HepG2 (cell line): ENCODE data around the gene SMIM13. TPM values are rescaled to one million over a fixed set of nuclear protein-coding genes. Genes with fewer than 3 reads are reported as not detected.

ENCODE experiments used
- FOSL1 ChIP-seq: sonication (generic); formaldehyde crosslinking; IDR thresholded peaks from 2 replicates; pipeline ENCODE4 v1.9.0; 2021; ENCODE audit warnings: missing genetic modification reagents, borderline replicate concordance
- FUBP1 ChIP-seq: sonication (generic); formaldehyde crosslinking; IDR thresholded peaks from 2 replicates; pipeline ENCODE4 v1.5.1; 2020; ENCODE audit warnings: missing genetic modification reagents, mild to moderate bottlenecking, borderline replicate concordance
- HNRNPL ChIP-seq: fragments of 200-400 bp; formaldehyde crosslinking; IDR thresholded peaks from 2 replicates; pipeline ENCODE4 v1.6.1; 2017; ENCODE audit warnings: mild to moderate bottlenecking, low read depth, low read length
- HOXA5 ChIP-seq: sonication (generic); formaldehyde crosslinking; IDR thresholded peaks from 2 replicates; pipeline ENCODE4 v1.4.0; 2020; ENCODE audit warnings: missing genetic modification reagents
- KAT8 ChIP-seq: IDR thresholded peaks from 2 replicates; pipeline ENCODE4 v1.6.1; 2016; ENCODE audit warnings: missing genetic modification reagents, missing compliant biosample characterization
- NBN ChIP-seq: fragments of 450-650 bp; conservative IDR thresholded peaks from 2 replicates; pipeline ENCODE4 v1.6.1; 2017
- SYNCRIP ChIP-seq: fragments of 200-400 bp; formaldehyde crosslinking; IDR thresholded peaks from 2 replicates; pipeline ENCODE4 v1.6.1; 2018; ENCODE audit warnings: mild to moderate bottlenecking, low read depth, low read length; ENCODE audit not compliant: insufficient read depth
- TGIF2 ChIP-seq: IDR thresholded peaks from 2 replicates; pipeline ENCODE4 v1.6.1; 2016; ENCODE audit warnings: control low read depth, missing compliant biosample characterization
- ZNF263 ChIP-seq: sonication (generic); formaldehyde crosslinking; IDR thresholded peaks from 2 replicates; pipeline ENCODE4 v1.4.0; 2020; ENCODE audit warnings: missing genetic modification reagents
- ZNF430 ChIP-seq: sonication (generic); formaldehyde crosslinking; IDR thresholded peaks from 2 replicates; pipeline ENCODE4 v1.9.0; 2021; ENCODE audit warnings: mild to moderate bottlenecking, missing genetic modification reagents
- ZNF432 ChIP-seq: sonication (generic); formaldehyde crosslinking; IDR thresholded peaks from 2 replicates; pipeline ENCODE4 v1.5.0; 2020; ENCODE audit warnings: missing genetic modification reagents, mild to moderate bottlenecking, borderline replicate concordance
- ZNF639 ChIP-seq: conservative IDR thresholded peaks from 2 replicates; pipeline ENCODE4 v1.6.1; 2018; ENCODE audit warnings: missing genetic modification reagents
- polyA plus RNA-seq, 8 experiments: library from polyadenylated mRNA; depleted of rRNA in 3 of 8; stranded (reverse) in 7 of 8; unstranded in 1 of 8; fragments of >200 nt; fragmentation: Illumina TruSeq in 4 of 8; extraction: Trizol in 4 of 8; gene quantifications; 2 replicates each; pipeline versions ENCODE4 v1.2.1 to v1.2.3, GENCODE V29; 2011 to 2016; ENCODE audit warnings: low read depth in 4 of 8, missing spikeins in 1 of 8, mixed read lengths in 1 of 8; ENCODE audit not compliant: insufficient read depth in 1 of 8
- total RNA-seq, 5 experiments: library from RNA; depleted of rRNA; stranded (reverse); fragments of >200 nt; fragmentation: Illumina TruSeq; extraction: Trizol; gene quantifications; 2 replicates each; pipeline ENCODE4 v1.2.3, GENCODE V29; 2016; ENCODE audit warnings: low read depth in 1 of 5
- TF ChIP-seq, protein P1 (sequence below): sonication (generic); formaldehyde crosslinking; IDR thresholded peaks from 2 replicates; pipeline ENCODE4 v1.4.0; 2020; ENCODE audit warnings: low read depth, missing genetic modification reagents
- TF ChIP-seq, protein P2 (sequence below): sonication (generic); formaldehyde crosslinking; IDR thresholded peaks from 2 replicates; pipeline ENCODE4 v1.4.0; 2020; ENCODE audit warnings: mild to moderate bottlenecking, low read depth, missing genetic modification reagents
- TF ChIP-seq, protein P3 (sequence below): sonication (generic); formaldehyde crosslinking; IDR thresholded peaks from 2 replicates; pipeline ENCODE4 v1.8.1; 2022; ENCODE audit warnings: mild to moderate bottlenecking, missing genetic modification reagents

Gene SMIM13
- total and polyA plus RNA-seq, 2 of the 13 experiments (the other 11 are each of a cell fraction or from before 2014, with no cell fraction given) = 2.7 to 10.2 TPM

DNA sequence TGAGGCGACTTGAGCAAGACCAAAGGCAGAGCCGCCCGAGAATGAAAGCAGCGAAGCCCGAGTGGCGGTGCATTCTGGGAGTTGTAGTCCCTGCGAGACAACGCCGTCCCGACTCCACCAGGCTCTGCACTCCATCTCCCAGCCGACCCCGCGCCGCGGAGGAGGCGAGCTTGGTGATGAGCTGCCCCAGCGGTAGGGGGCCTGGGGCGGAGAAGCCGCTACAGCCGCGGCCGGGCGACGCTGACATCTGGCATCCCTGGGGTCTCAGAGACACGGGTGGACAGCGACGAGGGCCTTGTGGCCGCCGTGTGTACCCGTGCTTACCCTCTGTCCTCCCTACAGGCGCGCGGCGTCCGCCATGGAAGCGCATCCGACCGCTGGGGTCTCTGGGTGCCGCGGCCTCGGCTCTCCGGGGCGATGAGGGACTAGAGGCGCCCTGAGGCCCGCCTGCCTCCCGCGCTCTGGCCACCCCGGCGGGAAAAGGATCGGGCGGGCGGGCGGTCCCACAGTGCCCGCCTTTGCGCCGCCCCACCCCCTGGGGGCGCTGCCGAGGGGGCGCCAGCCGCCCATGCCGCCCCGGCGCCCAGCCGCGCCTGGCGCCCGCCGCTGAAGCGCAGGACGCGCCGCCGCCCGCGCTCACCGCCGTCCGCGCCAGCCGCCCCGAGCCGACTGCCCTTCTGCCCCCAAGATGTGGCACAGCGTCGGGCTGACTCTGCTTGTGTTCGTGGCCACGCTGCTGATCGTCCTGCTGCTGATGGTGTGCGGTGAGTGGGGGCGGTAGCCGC lies at the start of gene SMIM13 (continued):
- TF ChIP-seq, protein P1, sequence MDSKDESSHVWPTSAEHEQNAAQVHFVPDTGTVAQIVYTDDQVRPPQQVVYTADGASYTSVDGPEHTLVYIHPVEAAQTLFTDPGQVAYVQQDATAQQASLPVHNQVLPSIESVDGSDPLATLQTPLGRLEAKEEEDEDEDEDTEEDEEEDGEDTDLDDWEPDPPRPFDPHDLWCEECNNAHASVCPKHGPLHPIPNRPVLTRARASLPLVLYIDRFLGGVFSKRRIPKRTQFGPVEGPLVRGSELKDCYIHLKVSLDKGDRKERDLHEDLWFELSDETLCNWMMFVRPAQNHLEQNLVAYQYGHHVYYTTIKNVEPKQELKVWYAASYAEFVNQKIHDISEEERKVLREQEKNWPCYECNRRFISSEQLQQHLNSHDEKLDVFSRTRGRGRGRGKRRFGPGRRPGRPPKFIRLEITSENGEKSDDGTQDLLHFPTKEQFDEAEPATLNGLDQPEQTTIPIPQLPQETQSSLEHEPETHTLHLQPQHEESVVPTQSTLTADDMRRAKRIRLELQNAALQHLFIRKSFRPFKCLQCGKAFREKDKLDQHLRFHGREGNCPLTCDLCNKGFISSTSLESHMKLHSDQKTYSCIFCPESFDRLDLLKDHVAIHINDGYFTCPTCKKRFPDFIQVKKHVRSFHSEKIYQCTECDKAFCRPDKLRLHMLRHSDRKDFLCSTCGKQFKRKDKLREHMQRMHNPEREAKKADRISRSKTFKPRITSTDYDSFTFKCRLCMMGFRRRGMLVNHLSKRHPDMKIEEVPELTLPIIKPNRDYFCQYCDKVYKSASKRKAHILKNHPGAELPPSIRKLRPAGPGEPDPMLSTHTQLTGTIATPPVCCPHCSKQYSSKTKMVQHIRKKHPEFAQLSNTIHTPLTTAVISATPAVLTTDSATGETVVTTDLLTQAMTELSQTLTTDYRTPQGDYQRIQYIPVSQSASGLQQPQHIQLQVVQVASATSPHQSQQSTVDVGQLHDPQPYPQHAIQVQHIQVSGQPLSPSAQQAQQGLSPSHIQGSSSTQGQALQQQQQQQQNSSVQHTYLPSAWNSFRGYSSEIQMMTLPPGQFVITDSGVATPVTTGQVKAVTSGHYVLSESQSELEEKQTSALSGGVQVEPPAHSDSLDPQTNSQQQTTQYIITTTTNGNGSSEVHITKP (CRISPR knock-in tag) = peak; percentile 93
- TF ChIP-seq KAT8 (peak; percentile 93), ZNF639 (CRISPR knock-in tag) (peak; percentile 32; the same call in 1 of the 2 replicates), FOSL1 (no peak), ZNF430 (CRISPR knock-in tag) (peak; percentile 53), HOXA5 (CRISPR knock-in tag) (peak; percentile 88; the same call in 1 of the 2 replicates), TGIF2 (no peak), HNRNPL (peak; percentile 74; the same call in 1 of the 2 replicates), ZNF432 (CRISPR knock-in tag) (no peak; the same call in 1 of the 2 replicates), SYNCRIP (no peak), NBN (no peak), ZNF263 (CRISPR knock-in tag) (no peak), FUBP1 (peak; percentile 32; the same call in 1 of the 2 replicates)
- TF ChIP-seq, protein P2, sequence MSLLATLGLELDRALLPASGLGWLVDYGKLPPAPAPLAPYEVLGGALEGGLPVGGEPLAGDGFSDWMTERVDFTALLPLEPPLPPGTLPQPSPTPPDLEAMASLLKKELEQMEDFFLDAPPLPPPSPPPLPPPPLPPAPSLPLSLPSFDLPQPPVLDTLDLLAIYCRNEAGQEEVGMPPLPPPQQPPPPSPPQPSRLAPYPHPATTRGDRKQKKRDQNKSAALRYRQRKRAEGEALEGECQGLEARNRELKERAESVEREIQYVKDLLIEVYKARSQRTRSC (CRISPR knock-in tag) = no peak
- TF ChIP-seq, protein P3, sequence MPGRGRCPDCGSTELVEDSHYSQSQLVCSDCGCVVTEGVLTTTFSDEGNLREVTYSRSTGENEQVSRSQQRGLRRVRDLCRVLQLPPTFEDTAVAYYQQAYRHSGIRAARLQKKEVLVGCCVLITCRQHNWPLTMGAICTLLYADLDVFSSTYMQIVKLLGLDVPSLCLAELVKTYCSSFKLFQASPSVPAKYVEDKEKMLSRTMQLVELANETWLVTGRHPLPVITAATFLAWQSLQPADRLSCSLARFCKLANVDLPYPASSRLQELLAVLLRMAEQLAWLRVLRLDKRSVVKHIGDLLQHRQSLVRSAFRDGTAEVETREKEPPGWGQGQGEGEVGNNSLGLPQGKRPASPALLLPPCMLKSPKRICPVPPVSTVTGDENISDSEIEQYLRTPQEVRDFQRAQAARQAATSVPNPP = peak; percentile 89; the same call in 1 of the 2 replicates
